Hematopoietic multipotent progenitor cell treated with erythropoietin and hydrocortisone succinate and interleukin-3 and kit ligand, for 15 days (in vitro differentiated cells): ENCODE data around the gene CKMT2.

Experiments used
- DNase-seq: peaks from one replicate; pipeline ENCODE4 v3.0.0-alpha.2; 2015; ENCODE audit warnings: low spot score

The CKMT2 gene

GRCh38 chr5:81308836-81309235 lies 75.7 kb downstream of the CKMT2 start:
- DNase-seq: no peak

- DNase-seq: no peak
Measured at GRCh38 chr5:81310402-81311063, 77.4 kb downstream of the CKMT2 start.

DNA sequence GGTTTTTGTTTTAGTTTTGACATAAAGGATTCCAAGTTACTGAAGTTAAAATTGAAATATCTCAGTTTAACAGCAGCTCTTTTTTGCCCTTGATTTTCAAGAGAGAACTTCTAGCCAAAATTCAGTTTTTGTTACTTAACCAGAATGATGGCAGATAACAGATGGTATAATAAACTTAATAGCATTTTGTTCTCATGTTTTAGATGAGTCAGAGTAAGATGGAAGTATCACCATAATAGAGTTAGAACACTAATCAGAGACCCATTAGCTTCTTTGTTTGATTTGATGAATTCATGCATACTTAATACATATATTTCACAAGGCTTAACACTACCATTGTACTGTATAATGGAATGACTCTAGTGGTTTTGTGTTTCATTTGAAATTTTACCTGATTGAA lies 80.2 kb downstream of the CKMT2 start:
- DNase-seq: no peak

GRCh38 chr5:81313686-81314085 lies 80.6 kb downstream of the CKMT2 start:
- no peak for DNase-seq

DNA sequence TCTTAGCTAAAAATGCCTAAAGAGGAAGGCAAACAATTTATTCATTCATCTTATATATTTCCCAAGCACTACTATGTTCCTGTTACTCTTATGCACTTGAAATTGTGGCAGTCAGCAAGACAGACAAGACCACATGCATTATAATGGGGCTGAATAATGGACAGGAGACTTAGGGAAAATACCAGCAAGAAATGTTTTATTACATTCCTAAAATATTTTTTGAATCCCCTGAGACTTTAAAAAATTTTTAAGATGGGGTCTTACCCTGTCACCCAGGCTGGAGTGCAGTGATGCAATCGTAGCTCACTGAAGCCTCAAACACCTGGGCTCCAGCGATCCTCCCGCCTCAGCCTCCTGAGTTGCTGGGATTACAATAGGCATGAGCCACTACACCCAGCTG lies 81.5 kb downstream of the CKMT2 start:
- DNase-seq: no peak

GRCh38 chr5:81315336-81315735 lies 82.2 kb downstream of the CKMT2 start:
- no peak for DNase-seq

GRCh38 chr5:81315830-81316229 lies 82.7 kb downstream of the CKMT2 start:
- no peak for DNase-seq
